T-helper 1 cell treated with Interleukin-12 subunit alpha and Interleukin-12 subunit beta and Interleukin-4 antibody, amounts not matched to agents 30 ng/mL and 1 ng/mL, for 36 hours (primary cell): ENCODE results near the gene NCAM2. TPM values are rescaled to one million over a fixed set of nuclear protein-coding genes. Genes with fewer than 3 reads are reported as not detected.

ENCODE experiments used
- intact Hi-C: fragments of 100-400 bp; cut with micrococcal nuclease; formaldehyde crosslinking; loops from one replicate; pipeline ENCODE4 v1.15.1; 2024
- total RNA-seq: library from RNA; stranded (reverse); gene quantifications from 2 replicates; pipeline ENCODE4 v1.2.3, GENCODE V29; 2022

Gene NCAM2
- total RNA-seq, 1 donor from 2014 or later: not detected

DNA sequence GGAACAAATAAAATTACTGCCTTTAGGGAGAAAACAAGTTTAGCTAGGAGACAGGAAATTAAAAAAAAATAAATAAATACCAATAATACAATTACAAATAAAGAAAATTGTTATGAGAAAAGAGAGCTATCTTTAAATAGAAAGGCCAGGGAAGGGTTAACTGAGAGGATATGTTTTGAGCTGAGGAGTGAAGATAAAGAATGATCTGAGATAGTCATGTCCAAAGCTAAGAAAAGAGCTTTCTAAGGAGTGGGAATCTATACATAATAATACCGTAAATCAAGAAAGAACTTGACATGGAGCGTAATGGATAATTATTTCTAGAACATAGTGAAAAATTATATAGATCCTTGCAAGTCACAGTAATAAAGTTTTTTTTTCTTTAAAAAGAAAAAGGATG lies 176.5 kb downstream of the NCAM2 start:
- intact Hi-C loops: no loop called here

DNA sequence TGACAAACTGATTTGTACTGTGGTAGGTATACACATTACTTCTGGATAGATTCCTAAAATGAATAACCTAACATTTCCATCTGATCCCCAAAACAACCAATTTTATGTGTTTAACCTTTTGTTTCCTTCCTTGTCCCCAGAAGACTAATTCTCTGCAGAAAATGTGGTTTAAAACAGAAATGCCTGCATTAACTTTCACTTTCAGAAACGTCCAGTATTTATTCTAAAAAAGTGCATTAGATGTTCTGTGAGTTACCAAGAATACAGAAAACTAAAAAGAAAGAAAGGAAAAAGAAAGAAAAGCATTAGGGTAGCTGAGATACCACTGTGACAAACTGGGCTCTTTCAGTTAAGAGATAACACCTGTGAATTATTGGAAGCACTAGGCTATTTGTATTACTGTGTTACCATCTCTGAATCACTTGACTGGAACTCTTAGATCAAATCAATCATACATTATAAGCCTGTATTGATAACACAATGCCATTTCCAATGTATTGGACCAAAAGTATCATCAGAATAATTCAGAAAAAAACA lies 177.7 kb downstream of the NCAM2 start:
- intact Hi-C loops: no loop called here

DNA sequence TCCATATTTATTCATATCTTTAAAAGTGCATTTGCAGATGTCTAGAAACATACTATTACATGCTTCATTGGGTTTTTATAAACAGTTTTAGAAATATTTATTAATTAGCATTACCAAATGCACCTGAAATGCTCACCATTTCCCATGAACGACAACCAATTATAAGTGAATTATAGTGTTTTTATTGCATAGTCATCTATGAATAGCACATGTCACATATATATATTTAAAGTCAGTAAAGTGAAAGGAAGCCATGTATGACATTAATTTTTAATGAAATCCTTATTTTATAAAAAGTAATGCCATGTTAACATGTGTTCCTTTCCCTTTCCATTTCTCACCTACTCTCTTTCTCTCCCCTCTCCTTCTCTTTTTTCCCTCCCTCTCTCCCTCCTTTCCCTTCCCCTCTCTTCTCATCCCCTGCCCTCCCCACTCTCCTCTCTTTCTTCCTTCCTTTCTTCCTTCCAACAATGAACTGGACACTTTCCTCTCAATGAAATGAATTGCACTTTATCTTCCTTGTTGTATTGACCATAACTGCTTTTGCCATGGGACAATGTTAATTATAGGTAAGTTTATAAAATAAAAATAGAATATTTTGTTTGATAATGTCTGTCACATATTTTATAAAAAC lies 179.3 kb downstream of the NCAM2 start:
- intact Hi-C loops: no loop called here

GRCh38 chr21:21179619-21180298 lies 181.6 kb downstream of the NCAM2 start:
- intact Hi-C loops: no loop called here

- intact Hi-C loops: no loop called here
These were observed 184.3 kb downstream of the NCAM2 start for GRCh38 chr21:21182401-21183010.

GRCh38 chr21:21183092-21183491 lies 184.9 kb downstream of the NCAM2 start:
- intact Hi-C loops: no loop called here

DNA sequence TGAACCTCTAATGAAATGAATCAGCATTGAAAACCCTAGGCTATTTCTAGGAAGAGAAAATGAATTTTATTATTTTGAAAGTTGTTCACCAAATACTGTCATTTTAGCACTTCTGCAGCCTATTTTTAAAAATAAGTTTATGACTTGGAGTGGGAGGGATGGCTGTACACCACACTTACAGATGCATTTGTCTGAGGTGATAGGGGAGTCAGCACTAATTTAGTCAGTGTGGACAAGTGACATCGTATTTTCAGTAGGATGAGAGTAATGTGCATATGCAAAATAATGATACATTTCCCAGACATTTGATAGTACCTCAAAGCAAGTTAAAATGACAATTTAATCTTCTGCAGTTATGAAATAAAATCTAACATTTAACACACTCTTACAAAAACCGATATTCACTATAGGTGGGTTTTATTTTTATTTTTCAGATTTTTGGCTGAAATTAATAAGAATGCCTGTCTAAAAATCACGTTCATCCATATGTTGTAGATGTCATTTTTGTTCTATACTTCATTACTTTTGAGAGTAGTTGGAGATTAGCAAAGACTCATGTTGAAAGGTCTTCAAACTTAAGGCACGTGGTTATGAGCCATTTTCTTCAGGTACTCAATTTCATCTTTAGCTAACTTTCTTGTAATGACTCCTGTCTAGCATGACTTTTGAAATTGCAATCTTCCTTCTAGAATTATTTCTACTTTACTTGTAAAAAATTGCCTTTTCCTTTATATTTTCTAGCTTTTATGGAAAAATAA lies 186.7 kb downstream of the NCAM2 start:
- intact Hi-C loops: no loop called here

GRCh38 chr21:21187579-21187978 lies 189.4 kb downstream of the NCAM2 start:
- intact Hi-C loops: no loop called here

DNA sequence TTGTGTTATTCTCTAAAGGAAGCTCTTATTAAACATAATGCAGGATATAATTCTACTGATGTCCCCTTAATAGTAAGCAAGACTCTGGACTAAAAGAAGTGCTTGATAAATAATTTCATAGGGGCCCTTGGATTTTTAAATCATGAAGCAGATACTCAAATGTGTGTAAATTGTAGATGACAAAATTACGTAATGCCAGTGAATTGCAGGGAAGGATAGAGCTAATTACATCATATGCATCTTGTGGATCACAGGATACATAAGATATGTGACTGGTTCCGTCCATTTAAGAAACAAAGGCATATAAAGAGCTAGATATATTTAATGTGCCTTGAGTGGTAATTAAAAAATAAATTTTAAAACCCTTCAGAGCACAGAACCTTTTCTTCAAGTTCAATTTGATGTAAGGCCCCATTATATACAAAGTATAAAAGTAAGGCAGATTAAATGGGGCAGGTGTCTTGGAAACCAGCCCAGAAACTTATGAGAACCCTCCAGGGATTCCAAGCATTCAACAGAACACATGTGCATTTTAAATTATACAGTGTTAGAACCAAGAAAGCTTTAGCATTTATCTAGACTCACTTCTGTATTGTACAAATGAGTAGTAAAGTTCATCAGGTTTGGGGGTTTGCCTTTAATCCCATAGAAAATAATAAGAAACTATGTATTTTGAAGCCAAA lies 190.4 kb downstream of the NCAM2 start:
- intact Hi-C loops: no loop called here

GRCh38 chr21:21195417-21195943 lies 197.3 kb downstream of the NCAM2 start:
- intact Hi-C loops: no loop called here

DNA sequence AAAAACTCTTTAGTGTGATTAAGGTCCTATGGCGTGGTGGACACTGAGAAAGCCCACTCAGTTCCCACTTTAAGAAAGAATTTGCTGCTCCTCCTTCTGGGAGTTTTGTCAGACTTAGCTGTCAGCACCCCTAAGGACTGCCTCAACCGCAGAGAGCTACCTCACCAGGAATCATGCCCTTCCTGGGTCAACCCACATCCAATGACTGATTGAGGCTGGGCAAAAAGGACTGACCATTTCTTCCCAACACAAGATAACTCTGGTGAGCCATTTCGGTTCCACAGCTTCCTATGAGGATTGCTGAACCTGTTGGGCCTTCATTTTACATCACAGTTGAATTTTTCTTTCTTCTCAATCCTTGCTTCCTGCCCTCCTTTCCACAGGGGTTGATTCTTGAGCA lies 197.9 kb downstream of the NCAM2 start:
- intact Hi-C loops: no loop called here

DNA sequence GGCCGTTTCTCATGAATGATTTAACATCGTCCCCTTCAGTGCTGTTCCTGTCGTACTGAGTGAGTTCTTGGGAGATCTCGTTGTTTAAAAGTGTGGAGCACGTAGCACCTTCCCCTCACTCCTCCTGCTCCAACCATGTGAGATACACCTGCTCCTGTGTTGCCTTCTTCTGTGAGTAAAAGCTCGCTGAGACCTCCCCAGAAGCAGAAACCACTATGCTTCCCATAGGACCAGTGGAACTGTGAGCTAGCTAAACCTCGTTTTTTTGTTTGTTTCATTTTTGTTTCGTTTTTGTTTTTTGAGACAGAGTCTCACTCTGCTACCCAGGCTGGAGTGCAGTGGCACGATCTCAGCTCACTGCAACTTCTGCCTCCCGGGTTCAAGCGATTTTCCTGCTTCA lies 198.6 kb downstream of the NCAM2 start:
- intact Hi-C loops: no loop called here

DNA sequence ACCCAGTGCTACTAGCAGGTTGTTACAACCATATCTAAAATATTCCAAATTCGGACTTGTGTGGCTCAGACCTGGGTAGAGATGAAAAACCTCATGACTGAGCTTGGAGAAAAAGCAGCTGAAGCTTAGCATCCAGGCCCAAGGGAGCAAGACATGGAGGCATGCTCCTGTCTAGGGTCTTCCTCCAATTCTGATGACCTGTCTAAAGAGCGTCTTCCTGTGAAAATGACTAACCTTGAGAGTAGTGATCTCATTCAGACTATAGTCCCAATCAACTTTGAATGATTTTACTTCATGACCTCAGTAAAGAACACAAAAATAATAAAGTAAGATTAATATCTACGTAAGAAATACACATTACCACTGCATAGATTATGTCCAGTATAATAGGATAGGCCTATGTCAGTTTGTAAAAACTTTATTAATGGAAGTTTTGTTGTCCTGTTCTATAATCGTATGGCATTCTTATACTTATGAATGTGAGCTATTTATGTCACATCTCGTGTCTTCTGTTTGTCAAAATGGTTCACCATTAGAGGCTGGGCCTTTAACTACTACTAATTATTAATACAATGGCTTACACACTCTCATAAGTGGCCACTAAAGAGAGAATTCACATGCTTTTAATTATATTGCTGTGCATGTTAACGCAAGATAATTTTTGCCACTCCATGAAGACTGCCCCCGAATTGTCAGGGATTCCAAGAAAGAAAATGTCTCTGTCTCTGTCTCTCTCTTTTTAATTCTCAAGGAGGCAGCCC lies 201.3 kb downstream of the NCAM2 start:
- intact Hi-C loops: no loop called here

DNA sequence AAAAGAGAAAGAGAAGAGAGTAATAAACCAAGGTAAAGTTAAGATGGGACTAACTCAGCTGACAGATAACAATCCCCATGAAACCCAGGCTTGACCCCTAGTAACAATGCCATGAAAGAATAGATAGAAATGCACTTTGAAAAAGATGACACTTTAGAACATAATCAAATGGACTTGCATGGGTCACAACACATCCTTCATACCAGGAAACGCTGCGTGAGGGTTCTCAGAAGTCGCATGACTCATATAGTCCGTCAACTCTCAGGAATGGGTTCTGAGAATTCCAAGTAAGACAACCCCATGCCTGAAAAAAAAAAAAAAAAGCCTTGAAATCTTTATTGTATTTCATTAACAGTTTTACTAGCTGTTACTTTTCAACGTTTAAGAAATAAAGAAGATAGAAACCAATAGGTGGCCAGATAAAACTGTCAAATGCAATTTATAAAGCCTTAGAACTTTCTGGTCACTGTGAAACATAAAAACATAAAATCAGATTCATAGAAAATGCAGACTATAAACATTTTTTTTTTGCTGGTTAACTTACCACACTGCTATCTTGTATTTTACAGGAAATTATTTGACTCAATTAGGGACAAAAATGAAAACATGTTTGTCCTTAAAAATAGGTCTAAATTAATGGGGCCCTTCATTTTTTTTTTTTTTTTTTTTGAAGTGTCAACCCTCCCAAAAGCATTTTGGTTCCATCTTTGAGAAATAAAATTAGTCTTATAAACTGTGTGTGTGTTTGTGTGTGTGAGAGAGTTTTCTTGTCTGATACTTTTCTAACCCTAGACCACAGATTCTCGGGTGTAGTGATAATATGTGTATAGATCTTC lies 202.1 kb downstream of the NCAM2 start:
- intact Hi-C loops: no loop called here

DNA sequence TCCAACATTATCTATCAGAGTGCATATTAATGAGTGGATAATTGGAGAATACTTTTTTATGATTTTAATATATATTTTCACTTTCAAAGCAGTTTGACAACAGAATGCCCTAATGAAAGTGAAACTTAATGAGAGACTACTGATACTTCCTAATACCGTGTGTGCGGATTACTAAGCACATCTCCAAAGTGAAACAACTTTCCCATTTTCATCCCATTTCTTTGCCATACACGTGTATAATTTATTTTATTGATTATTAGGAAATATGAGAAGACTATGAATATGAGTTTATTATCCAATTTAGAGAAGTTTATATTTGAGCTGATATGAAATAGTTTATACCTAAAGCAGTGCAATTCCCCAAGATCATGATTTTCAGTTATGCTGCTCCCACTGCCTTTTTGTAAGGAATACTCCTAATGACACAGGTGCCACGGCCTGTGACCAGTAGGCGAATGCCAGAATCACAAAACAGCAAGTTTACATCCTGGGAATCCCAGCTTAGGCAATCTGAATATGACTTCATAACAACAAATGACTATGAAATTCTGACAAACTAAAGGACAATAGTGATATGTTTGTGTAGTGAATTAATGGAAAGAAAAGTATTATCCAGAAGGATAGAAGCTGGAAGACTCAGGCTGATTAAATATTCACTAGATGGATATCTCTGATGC lies 202.9 kb downstream of the NCAM2 start:
- intact Hi-C loops: no loop called here

DNA sequence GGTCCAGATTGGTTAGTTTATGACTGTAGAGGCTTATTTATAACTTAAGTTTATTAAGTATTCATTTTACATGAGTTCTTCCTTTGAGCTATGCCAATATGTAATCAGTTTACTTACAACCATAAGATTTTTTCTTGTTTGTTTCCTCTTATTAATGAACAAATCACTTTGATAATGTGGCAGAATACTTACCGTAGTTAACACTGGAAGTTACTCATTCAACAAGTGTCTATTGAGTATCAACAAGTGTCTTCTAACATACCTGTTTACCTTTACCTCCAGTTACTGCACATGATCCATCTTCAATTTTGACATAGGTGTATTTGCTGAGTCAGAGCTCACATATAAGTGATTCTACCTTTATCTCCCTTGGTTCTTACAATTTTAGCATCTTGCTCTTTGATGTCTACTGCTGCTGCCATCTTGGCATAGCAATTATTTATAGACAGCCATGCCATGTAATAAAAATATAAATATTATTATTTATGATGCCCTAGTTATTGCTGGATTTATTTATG lies 205.7 kb downstream of the NCAM2 start:
- intact Hi-C loops: no loop called here

GRCh38 chr21:21204366-21204996 lies 206.3 kb downstream of the NCAM2 start:
- intact Hi-C loops: no loop called here

- intact Hi-C loops: no loop called here
These were observed 207.4 kb downstream of the NCAM2 start for GRCh38 chr21:21205604-21206003.
